Fibroblast of upper back skin (primary cell): Measurements from ENCODE around the gene HOXA6.

Source experiments
- DNase-seq: peaks from one replicate; pipeline ENCODE4 v3.0.0-alpha.2; 2013

The HOXA6 gene

DNA sequence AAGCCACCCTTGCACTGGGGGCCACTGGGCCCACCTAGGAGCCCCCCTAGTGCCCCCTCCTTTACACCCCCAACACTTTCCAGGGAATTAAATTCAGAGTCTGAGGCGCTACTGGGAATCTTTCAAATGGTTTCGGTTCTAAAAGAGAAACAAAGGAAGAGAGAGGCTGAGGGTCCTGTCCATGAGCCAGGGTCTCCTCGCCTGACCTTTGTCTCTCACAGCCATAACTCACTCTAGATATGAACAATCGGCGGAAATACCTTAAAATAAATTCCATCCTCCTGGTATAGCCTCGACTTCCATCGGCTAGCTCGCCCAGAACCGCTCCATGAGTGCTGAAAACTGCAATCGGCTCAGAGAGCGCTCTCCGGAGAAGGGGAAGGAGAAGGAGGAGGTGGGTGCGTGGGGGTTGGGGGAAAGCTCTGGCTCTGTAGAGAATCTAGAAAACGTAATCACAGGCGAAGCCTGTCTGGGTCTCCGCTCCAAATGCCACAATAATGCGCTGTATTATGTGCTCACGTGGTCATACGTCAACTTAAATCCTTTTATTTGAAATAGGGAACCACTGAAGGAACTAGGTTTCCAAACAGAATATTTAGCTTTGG lies 29.6 kb downstream of the HOXA6 start:
- peak; percentile 70 for DNase-seq

GRCh38 chr7:27116962-27117886 lies 30.4 kb downstream of the HOXA6 start:
- no peak for DNase-seq

DNA sequence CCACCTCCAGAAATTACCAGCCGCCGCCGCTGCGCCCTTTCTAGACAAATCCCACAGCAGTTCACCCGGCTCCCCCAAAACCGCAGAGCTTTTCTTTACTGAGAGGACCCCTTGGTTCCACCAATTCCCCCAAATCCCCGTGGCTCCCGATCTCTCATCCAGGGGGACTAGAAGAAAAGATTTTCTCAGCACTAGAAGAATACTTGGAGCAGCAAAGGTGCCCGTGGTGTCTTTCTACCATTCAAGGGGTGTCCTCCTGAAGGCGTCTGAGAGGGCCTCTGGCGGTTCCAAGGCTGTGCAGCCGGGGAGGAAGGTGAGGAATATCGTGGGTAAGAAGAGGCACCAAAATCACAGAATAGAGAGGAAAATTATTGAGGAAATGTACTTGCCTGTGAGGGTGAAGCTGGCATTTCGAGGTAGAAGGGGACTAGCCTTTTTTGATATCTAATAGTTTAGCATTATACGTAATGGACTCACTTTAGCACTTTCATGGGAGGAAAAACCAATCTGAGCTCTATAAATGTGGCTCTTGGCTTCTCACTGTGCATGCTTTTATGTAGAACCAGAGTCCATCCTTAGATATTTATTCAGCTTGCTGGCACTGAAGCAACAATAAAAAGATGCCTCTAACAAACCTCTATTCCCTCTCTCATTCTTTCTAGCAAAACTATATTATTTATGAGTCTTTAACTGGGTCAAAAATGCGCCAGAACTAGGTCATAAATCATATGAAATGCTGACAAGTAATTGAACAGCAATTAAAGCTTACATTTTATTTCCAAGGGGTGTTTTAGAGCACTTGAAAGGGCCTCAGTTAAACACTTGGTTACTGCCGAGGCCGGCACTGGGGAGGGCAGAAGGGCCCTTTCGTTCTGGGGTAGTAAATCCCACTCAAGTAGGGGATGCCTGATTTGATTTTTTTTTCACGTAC lies 31.3 kb downstream of the HOXA6 start:
- DNase-seq, result no peak

GRCh38 chr7:27115221-27116026 lies 32.1 kb downstream of the HOXA6 start:
- peak; percentile 47 for DNase-seq

DNA sequence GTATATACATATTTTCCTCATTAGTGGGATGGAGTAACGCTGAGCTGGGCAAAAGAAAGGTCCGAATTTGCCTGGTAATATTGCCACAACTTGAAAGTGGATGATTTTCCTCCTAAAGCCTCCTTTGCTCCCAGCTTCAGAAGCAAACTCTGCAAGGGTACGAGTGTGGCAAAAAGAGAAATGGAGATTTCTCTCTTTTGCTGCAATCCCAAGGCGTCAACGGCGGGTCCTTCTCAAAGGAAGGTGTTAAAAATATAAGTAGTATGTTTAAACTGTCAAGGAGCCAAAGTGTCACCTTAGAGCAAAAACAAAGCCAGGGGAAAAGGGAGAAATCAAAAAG lies 32.7 kb downstream of the HOXA6 start:
- DNase-seq, result no peak

DNA sequence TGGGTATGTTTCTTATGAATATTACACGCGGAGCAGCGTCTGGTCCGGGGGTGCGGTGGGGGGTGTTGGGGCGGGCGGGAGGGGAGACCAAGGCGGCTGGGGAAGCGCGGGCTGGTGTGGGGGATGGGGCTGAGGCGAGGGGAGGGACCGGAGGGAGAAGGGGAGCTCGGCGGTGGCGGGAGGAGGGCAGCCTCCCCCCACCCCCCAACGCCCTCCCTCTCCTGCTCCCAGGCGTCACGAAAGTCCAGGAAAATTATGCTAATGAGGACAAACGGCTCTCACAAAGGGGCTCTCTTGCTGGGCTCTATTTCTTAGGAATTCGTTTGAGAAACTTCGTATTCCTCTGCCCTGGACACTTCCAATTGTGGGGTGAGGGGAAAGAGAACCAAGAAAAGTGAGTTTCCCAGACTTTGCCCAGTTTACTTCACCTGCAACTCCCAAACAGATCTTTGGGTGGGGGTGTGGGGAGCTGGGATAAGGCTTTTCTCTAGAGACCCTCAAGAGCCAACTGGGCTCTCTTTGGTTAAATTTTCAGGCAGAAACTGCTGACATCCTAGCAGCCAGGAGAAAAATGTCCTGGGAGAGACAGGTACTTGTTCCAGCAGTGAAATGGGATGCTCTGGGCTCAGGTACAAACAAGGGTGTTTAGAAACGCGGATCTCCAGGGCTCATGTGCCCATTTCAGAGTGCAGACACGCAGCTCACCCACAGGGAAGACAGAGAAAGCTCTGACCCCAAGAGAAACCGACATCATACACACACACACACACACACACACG lies 33.4 kb downstream of the HOXA6 start:
- peak; percentile 65 for DNase-seq

DNA sequence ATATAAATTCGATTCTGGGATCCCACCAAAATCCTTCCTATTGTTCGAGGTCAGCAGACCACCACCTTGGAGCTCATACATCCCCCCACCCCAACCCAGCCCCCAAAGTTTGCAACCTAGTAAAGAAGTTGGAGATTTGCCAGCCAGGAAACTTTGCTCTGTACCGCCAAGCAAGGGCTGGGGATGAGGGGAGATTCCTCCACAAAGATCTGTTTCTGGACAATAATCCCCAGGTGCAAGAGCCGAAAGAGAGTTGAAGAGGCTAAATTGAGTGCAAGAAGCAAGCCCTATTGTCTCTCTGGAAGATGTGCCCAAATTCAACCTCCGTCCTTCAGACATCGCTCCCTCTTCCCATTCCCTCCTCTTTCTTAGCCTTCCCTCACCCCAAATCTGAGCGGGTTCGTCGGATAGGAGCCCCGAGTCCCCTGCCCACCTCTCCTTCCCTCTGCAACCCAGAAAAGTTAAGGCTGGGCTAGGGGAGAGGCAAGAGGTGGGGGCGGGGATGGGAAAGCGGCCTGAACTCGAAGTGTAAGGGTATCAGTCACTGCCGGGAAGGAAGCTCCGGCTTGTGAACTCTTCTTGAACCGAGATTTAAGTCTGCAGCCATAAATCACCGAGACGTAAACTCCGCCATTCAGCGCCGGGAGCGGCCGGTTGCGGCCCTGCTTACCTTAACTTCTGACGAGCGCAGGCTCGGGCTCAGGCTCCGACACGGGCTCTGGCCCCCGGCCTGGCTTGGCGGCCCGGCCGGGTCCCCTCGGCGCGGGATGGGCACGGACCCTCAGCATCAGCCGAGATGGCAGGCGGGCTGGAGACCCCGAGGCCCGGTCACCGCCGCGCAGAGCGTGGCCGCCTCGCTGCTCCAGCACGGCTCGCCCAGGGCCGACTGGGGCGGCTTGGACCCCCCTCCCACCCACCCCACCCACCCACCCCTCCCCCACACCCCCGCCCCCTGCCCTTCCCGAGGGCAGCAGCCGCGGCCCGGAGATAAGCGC lies 34.3 kb downstream of the HOXA6 start:
- peak; percentile 86 for DNase-seq

GRCh38 chr7:27112361-27112760 lies 35.2 kb downstream of the HOXA6 start:
- DNase-seq, result no peak

GRCh38 chr7:27111751-27112277 lies 35.8 kb downstream of the HOXA6 start:
- no peak for DNase-seq

- DNase-seq, result peak; percentile 91
Measured at GRCh38 chr7:27111042-27111750, 36.4 kb downstream of the HOXA6 start.

DNA sequence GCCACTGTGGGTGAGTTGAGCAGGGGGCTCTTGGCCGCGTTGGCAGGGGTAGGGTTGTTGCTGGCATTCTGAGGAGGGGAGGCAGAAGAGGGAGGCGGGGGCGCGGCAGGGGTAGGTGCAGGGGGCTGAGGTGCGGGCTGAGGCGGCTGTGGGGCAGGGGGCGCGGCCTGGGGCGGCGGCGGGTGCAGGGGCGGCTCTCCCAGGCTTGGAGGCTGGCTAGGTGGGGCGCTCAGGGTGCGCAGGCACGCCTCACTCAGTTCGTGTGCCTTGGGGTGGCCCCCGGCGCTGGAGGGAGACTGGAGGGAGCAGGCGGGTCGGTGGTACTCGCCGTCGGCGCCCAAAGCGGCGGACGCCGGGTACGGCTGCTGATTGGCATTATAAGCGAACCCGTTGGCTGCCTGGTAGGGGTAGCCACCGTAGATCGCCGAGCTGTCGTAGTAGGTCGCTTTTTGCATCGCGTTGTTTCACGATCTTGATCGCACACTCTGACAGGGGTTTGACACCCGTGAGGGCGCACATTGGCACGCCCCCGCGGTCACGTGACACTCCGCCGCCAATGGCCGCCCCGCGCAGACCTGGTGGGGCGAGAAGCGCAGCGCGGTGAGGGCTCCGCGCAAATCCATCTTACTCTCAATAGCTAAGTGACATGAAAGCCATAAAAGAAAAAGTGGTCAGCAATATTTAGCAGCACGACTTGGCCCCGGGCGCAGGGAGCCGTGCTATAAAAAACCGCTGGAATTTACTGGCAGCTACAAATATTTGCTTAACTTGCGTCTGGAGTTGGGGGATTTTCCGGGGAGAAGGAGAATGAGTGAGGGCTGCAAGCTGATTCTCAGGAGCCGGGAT lies 37.2 kb downstream of the HOXA6 start:
- DNase-seq, result peak; percentile 92

GRCh38 chr7:27109466-27110185 lies 37.9 kb downstream of the HOXA6 start:
- DNase-seq, result no peak

- DNase-seq, result peak; percentile 48
Measured at GRCh38 chr7:27108390-27109127, 39.0 kb downstream of the HOXA6 start.

- DNase-seq, result no peak
Measured at GRCh38 chr7:27107391-27108381, 39.9 kb downstream of the HOXA6 start.

DNA sequence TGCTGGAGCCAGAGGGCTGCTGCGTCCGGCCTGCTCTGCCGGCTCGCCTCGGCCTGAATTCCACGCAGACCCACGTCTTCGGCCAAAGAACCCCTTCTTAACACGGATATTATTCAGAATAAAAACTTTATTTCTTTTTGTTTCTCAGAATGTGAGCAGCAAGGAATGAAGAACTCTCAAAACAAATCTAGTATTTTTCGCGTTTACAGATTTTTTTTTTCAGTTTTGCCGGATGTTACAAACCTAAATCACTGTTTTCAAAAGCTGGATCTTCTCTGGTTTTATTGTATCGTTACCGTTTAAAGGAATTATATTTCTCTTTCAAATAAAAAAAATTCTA lies 40.7 kb downstream of the HOXA6 start:
- no peak for DNase-seq
